HG02884 (cell line): ENCODE data around the gene PUDP.
A peak's percentile ranks its signal among the peaks of the same experiment; 100 is the strongest.

ENCODE experiments used
- ATAC-seq: cut with Tn5 transposase; IDR thresholded peaks from one replicate; pipeline ENCODE4 v1.9.1; 2021; ENCODE audit warnings: mild to moderate bottlenecking, moderate library complexity; ENCODE audit not compliant: unreplicated experiment

PUDP gene

DNA sequence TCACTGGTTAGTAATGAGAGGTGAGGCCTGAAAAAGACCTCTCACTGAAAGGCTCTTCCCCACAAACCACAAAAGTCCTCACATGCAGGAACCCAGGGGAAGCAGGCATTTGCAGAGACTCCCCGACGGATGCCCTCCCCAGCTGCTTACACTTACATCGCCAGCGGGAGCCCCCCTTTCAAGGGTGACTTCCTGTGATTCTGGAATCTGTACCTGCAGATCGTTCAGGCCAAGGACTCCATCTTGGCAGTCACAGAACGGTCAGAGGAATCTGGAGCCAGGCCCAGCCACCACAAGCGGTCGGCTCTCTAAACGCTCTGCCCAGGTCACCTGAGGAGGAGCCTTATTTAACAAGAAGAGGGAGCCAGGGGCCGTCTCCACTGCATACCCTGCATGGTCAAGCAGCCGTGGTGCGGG is 71.7 kb downstream of the PUDP start:
- ATAC-seq = no peak

DNA sequence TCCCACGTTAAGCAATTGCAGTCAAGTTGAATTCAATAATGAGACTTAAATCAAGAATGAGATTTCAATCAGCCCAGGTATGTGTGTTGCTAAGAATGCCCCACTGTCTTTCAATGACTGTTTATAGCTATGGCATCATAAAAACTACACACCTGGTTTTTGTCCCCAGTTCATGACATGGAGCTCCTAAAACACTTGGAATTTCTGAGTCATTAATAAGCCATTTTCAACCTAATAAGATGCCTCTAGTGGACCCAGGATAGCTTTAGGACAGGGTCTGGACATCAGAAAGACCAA is 73.1 kb downstream of the PUDP start:
- ATAC-seq = no peak

DNA sequence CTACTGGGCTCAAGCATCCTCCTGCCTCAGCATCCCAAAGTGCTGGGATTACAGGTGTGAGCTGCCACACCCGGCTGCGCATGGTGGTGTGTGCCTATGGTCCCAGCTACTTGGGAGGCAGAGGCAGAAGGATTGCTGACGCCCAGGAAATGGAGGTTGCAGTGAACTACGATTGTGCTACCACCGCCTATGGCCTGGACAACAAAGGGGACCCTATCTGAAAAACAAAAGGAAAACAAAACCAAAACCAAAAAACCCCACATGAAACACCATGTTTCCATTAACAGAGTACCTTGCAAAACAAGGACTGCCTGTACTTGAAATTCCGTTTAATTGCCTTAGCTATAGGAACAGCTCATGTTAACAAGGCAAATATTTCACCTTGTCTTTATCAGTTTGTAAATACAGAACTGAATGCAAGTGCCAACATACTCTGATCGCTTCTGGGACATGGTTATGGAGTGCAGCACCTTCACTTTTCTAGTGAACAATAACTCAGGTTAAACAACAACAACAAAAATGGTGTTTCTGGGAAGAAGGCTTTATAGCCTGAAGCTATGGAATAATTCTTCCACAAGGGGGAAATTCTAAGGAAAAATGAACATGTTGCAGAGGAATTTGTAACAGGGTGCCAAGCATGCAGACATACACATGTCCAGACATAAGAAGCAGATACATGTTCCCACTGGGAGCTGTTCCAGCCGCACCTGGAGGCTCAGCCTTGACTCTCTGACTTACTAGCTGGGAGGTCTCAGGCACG is 73.6 kb downstream of the PUDP start:
- ATAC-seq = no peak

DNA sequence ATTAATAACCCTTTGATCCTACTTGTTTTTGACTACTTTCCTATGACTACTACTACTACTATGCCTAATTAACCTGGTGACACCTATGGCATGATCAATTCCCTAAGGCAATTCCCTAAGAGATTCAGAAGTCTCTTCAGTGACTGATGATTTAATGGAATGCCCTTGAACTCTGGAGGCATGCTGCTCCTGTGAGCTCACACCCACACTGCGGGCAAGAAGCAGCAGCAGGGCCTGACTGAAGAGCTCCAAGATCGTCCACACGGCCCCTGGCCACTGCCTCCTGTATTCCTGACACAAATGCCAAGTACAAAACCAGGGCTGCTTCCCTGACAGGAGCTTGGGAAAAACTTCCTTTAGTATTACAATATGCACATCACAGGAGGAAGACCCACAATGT is 74.6 kb downstream of the PUDP start:
- ATAC-seq = no peak

DNA sequence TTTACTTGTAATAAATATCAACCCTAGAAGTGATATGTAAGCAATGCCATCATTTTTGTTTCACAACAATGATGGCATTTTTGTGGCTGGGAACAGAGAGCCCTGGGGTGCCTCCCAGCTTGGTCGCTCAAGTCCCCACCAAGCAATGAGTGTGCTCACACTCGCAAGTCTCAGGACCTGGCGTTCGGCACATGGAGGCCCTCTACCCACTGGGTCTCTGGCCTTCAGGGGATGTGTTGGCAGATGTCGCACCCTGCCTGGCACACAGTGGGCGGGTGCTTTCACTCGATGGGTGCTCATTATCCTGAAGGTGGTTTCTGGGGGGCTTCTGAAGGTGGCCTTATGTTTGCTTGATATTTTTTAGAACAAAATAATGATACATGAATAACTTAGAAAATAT is 75.1 kb downstream of the PUDP start:
- no peak for ATAC-seq

DNA sequence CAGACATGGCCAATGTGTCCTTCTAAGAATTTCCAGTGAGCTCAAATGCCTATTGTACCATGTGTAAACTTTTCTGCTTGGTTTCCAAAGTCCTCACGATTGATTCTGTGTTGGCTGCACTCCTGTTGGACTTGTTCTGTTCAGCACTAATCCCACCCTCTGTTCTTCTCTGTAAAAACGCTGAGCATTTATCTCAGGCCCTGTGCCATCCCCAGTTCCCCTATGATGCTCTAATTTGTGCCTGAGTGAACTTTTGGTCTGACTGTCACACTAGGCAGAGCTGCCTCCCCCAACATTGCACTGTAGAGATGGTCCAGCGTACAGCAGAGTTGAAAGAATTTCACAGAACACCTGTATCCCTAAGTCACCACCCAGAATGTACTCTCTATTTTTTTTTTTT is 76.6 kb downstream of the PUDP start:
- ATAC-seq = no peak

DNA sequence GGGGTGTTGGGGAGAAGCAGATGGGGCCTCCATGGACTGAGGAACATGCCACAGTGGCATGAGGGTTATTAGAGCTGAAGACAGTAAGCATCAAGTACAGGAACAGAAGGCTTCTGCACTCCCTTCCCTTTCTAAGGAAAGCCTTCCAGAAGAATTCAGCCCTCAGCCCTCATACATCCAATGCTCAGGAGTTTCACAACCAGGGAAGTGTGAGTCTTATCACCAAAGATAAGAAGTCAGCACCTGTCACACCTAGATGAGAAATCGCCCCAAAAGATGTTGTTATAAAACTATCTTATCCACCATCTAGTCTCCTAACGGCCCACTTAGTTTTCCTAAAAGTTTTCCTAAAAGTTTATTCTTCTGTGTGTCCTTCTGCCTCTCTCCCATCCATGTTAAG is 78.4 kb downstream of the PUDP start:
- ATAC-seq = no peak

DNA sequence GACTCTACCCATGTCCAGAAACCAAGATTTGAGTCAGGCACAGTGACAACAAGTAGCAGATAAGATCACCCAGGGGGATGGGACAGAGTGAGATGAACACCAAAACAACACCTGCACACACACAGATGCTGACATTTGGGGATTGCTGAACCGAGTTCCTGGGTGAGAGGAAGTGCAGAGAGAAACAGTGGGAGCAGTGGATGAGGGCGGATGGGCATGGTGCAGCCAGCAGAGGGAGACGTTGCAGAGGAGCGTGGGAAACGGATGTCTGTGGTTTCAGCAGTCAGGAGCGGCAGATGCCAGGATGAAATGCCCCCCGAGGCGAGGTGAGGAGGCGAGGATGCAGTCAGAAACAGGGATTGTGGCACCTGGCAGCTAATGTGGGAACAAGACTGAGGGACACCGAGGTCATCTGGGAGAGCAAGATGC is 79.0 kb downstream of the PUDP start:
- ATAC-seq = no peak

DNA sequence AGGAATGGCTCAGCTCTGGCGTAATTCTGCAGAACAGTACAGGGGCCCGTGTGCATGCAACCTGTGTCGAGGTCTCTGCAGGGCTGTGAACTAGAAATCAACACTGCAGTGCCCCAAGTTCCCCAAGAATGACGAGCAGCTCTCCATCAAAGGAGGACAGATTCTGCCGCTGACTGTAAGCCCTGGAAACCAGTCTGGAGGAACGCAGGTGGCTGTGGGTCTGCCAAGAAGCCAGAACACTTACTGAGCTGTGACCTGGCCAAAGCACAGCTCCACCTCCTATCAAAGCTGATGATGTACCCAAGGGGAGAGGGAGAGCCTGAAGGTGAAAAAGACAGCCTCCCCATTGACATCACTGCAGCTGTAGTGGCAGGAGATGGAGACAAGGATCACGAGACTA is 80.7 kb downstream of the PUDP start:
- ATAC-seq = no peak

DNA sequence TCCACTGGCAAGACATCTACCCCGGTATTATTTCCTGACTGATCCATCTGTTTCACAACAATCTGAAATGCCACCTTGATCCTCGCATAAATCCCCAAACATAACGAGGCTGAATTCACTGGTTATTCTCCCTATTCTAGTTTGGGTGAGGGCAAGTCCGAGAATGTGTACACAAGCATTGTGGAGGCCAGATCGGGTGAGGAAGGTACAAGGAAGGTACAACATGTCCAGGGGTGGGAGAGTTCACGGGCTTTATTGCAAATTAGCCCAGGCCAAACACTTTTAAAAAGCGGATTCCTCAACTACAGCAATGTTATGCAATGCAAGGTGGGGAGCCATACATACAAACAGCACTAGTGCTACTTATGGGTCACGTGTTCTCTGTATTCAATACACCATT is 82.5 kb downstream of the PUDP start:
- no peak for ATAC-seq

DNA sequence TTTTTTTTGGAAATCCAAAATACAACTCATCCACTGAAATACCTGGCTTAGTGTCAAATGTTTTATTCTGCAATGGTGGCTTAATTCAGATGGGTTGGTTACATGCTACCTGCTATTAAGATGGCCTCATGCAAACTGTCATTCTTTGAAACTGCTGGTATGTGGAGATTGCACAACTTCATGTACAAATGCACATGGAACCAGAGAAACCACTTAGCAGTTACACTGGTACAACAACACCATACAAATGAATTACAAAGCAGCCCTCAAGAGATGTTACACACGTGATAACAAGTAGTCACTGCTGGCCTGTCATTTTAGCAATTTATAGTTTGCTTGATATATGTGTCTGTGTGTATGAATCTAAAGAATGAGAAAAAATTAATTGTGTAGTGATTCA is 85.0 kb downstream of the PUDP start:
- no peak for ATAC-seq

DNA sequence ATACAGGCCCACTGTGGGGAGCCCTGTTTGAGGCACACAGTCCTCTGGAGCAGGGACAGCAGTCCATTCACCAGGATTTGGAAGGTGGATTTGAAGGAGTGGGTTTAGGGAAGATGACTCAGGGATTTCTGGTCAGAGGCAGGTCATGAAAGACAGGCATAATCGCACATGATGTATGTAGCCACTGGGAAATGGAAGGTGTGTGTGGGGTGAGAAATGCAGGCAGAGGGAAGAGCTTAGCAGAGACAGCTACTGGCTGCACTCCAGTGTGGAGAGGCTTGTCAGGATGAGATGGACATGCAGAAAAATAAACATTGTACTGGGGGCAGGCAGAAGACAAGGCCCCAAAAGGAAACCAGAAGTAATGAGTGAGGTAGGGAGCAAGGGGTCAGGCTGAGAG is 85.7 kb downstream of the PUDP start:
- no peak for ATAC-seq

DNA sequence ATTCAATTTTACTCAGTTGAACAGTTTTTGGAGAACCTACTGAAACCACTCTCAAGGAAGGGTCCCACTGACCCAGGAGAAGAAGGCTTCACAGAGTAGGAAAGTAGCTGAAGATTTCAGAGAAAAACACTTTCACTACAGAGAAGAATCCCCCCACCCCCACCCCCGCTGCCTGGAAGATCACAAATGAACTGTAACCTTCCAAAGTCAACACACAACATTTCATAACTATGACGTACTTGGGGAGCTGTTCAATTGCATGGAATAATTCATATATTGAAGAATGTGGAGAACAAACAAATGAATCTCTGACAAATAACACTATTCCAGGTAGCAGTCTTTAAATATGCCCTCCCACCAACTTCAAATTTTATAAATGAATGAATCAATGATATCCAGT is 86.5 kb downstream of the PUDP start:
- no peak for ATAC-seq

DNA sequence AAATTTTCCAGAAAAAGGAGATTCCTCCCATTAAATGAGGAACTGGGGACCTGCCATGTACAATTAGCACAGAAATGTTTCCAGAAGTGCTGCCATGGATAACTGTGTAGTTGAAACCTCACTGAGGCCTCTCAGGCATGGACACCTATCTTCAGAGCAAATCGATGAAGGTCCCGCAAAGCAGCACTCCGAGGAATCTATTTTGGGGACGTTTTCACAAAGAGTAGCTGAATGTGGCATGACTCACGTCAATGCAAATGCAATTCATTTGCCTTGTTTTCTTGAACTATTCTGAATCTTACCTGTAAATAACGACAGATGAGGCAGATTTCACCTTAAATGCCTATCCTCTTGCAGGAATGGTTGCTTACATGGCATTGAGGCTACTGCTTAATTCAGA is 87.5 kb downstream of the PUDP start:
- ATAC-seq = no peak

DNA sequence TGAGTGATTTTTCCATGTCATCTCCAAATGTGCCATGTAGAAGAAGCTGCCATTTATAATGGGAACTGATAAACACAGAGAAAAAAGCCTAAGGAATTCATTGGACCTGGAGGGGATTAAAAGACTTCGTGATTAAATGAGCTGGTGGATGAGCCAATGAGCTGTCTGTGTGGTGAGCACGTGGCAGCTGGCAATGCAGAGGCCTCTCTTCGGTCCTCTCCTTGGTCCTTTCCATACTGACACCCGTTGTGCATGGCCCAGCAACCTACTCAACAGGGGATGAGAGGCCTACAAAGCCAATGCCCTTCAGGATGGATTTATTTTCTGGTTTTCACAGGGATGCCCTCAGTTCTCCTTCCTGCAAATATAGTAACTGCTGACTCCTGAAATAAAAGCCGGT is 88.1 kb downstream of the PUDP start:
- ATAC-seq = no peak

DNA sequence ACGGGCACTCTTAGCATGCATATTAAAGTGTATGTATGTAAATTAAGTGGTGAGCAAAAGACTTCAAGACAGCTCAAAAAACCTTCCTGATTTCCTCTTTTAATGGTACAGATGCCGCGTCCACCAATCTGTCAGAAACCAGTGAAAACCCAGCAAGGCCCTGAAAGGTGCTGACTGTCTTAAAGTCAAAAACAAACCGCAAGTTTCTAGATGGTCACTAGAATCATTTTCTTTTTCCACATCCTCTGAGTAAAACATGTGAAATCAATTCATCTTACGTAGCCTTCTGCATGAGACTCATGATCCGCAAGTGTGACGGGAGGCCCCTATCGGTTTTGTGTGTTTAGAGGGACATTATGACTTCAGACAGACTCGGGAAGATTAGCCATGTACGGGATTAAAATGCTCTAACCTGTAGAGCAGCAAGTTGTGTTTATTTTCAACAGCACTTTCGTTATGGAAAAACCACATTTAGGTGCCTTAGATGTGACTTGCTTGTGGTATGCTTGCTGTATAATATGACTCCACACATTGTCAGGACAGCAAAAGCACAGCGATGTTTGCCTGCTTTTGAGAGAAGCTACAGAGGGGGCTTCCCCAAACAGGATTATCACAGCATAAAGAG is 88.6 kb downstream of the PUDP start:
- ATAC-seq = peak; percentile 86

DNA sequence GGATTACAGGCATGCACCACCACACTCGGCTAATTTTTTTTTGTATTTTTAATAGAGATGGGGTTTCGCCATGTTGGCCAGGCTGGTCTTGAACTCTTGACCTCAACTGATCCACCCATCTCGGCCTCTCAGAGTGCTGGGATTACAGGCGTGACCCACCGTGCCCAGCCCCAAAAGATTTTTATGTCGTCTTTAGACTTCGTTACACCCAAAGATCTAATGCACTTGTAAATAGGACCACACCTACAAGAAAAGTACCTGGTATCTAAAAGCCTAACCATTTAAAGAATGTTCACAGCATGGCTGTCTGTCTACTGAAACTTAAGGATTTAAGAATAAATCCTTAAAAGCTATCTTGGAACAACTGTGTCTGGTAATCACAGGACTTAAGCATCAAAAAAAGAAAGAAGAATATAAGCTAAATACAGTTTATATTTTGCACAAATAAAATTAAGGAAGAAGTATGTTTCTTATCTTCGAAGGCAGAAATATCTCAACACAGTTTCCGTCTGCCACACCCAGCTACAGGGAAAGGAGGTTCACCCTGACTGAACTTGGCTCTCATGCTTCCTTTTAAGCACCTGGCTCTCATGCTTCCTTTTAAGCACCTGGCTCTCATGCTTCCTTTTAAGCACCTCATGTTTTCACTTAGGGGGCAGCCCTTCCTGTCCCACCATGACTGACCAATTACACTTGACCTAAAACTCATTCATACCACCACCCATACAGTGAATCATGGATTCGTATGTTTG is 92.4 kb downstream of the PUDP start:
- ATAC-seq = no peak

DNA sequence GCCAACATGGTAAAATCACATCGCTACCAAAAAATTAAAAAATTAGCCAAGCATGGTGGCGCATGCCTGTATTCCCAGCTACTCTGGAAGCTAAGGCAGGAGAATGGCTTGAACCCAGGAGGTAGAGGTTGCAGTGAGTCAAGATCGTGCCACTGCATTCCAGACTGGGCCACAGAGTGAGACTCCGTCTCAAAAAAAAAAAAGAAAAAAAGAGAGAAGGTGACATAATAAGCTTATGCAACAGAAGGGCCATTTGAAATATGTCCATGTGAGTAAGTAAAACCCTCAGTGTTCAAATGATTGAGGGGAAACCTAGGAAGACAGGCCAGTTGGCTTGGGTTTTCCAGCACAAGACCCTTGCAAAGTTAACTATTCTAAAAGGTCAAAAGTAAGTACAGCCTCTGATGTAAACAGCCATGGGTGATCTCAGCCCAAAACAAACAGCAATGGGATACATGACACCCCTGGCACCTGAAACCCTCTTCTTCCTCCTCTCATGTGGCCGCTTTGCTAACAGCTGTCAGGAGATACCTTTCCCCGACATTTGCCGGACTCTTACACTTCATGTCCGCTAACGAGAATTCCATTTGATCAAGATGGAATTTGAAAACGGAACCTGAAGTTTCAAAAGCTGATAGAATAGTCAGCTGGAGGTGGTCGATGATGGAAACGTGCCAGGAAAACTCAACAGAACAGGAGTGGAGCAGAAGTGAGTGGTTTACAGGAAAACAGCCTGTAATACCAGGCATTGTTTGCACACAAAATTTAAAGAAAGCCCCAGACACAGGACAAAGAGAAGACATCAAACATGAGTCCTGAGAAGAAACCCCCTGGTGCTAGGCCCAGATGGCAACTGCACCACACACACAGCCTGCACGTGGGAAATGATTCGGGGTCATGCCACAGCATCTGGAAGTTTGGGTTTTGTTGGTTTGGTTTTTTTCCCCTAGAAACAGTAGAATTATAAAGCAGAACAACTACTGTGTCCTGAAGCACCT is 93.4 kb downstream of the PUDP start:
- ATAC-seq = no peak

DNA sequence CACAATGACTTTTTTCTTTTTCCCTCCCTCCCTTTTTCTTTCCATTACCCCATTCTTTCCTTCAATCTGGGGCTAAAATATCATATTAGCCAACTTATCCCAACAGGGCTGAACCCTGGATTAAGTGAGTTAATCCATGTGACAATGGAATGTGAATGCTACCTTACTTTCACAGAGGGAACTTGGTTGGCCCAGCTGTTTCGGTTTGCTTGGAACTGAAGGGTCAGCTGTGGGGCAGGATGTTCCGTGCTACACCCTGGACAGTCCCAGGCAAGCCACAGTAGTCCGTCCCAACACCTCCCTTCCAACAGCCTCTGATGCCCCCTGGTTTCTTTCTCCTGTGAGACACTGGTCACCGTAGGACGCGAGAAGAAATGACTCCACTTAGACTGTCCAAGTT is 95.4 kb downstream of the PUDP start:
- ATAC-seq = no peak

DNA sequence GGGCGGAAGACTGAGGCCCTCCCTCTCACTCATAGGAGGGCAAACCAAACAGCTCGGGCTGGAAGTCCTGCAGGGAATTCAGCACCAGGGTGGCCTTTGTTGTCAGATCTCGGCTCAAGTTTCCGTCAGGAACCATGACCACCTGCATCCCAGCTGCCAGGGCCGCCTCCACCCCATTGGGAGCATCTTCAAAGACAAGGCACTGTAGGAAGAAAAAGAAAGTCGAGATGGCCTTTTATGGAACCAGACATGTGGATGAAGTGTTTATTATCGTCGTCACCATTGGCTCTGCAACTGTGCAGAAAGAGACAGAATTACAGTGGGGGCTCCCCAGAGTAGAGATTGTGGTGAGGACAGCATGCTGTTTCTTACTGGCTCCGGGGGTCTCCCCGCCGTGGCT is 97.7 kb downstream of the PUDP start:
- ATAC-seq = no peak

DNA sequence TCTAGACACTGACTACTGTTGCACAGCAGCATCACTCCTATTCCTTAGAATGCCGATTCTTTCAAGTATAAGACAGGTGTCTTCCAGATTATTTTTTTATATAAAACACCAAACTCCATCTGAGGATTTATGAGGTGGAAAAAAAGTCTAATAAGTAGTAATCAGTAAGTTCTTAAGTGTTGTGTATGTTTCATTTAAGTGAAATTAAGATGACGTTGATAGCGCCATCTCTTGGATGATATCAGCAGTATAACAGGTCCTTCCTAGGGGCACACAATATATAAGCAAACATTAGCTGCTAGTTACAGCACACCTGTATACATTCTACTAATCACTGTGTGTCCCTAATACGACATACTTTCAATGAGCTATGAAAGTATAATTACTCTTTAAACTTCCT is 100.0 kb downstream of the PUDP start:
- ATAC-seq = no peak
